Measurements from ENCODE around the gene VENTX.

- no peak for TF ChIP-seq EZH2 (IDR thresholded peaks at IDR 0.05)
- no peak for TF ChIP-seq POLR2AphosphoS5 (IDR thresholded peaks at IDR 0.05; ENCODE audit: borderline replicate concordance, low read depth, low read length)
- no peak for TF ChIP-seq FOXP2 (optimal IDR thresholded peaks at IDR 0.05; ENCODE audit: control extremely low read depth, extremely low read length, insufficient read depth)
These were observed 28.5 kb upstream of the VENTX start for GRCh38 chr10:133209117-133209516.

Data from SK-N-MC (cell line).